DMS 273 (cell line): ENCODE results near the gene CCDC182.

Experiments
- DNase-seq: peaks from one replicate; lab custom pipeline; 2025; ENCODE audit not compliant: unreplicated experiment; lab: John Stamatoyannopoulos, UW

The CCDC182 gene

GRCh38 chr17:57730026-57730701, 14.9 kb downstream of the CCDC182 start:
- DNase-seq, result no peak

DNA sequence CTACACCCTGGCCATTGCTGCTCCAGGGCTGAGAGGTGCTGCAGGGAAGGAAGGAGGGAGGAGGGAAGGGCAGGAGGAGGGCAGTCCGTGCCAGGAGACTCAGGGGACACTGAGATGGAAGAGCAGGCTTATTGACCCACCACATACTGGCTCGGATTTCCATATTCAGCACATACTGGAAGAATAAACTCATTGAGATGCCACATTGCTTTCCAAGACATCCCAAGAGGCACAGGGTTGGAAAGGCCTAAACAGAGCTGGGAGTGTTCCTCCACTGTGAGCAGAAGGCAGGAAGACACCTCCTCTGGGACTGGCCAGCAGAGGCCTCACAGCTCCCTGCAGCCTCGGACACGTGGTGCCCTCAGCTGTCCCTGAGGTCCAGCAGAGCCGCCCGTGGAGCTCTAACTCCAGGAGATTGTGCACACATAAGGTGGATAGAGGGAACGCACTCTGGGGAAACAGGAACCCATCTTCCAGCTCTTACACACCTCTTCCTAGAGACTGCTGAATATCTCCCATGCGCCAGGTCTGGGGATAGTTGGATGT, 17.4 kb downstream of the CCDC182 start:
- no peak for DNase-seq

DNA sequence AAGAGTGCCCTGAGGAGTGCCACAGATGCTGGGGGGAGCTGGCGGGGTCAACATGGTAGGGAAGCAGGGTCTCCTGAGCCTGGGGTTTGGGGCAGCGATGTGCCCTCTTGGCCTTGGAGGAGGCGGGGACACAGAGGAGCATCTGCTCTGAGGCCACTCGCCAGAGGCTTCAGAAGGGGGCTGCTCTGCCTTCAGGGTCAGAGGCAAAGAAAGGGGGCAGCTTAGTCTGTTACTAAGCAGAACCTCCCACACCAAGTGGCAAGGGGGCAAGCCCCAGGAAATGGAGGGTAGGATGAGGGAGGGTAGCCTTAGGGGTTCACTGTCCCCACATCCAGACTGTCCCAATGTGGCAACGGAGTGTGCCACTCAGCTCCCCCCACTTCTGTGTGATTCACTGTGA, 18.3 kb downstream of the CCDC182 start:
- no peak for DNase-seq

- DNase-seq, result no peak
Measured at GRCh38 chr17:57726213-57726790, 18.8 kb downstream of the CCDC182 start.

DNA sequence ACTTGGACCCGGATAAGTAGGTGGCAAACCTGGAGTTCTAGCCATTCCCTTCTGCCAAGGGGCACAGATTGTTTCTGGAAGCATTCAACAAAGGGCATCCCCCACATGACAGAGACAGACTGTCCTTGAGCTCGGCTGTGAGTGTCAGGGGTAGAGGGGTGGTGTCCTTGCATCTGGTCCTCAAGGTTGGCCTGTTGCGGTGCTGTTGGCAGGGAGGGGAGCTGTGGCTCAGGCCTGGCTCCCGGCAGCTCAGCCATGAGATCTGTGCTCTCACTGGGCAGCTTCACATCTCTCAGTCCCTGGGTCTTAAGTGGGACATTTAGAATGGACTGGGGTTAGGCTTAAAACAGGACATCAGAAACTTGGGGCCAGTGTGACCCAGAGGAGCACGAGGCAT, 20.4 kb downstream of the CCDC182 start:
- DNase-seq, result no peak

GRCh38 chr17:57724026-57724728, 20.9 kb downstream of the CCDC182 start:
- peak; percentile 29 for DNase-seq

- DNase-seq, result no peak
Measured at GRCh38 chr17:57723427-57724025, 21.6 kb downstream of the CCDC182 start.

DNA sequence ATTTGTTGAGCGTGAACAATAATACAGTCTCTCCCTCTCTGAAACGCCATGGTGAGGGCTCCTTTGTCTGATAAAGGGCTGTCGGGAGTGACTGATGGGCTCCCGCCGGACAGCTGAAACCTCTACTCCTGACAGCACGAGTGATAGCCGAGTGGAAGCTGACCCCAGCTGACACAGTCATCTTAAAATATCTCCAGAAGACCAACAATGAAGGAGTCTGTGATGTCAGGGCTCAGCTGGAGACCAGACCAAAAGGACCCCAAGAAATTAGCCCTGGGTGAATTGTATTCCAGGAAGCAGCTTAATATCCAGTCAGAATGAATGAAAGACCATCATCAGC, 22.4 kb downstream of the CCDC182 start:
- no peak for DNase-seq

- no peak for DNase-seq
Measured at GRCh38 chr17:57721967-57722703, 23.0 kb downstream of the CCDC182 start.

DNA sequence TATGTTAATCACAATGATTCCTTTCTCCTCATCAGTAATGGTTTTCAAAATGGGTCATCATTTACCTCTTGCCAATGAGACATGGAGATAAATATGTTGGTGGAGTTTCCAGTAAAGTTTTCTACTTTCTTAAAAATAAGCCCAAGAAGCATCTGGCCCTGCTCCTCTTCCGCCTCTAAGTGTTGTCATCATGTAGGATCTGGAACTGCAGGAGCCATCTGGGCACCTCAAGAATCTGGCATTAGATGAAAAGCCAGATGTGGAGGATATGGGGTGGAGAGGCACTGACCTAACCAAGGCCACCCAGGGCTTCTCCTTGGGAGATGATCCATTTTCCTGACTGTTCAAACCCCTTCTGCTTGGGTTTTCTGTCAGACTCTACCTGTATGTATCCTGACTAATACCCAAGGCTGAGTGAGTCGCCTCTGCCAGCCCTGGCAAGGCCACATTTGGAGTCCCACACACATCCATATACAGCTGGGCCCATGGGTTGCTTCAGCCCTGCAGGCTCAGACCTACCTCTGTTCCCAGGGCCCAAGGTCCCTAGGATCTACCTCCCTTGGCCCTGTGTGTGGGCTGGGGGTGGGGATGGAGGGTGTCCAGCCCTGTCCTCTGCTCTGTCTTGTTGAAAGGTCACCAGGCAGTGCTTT, 24.6 kb downstream of the CCDC182 start:
- peak; percentile 55 for DNase-seq

GRCh38 chr17:57718878-57719277, 26.2 kb downstream of the CCDC182 start:
- DNase-seq, result no peak

DNA sequence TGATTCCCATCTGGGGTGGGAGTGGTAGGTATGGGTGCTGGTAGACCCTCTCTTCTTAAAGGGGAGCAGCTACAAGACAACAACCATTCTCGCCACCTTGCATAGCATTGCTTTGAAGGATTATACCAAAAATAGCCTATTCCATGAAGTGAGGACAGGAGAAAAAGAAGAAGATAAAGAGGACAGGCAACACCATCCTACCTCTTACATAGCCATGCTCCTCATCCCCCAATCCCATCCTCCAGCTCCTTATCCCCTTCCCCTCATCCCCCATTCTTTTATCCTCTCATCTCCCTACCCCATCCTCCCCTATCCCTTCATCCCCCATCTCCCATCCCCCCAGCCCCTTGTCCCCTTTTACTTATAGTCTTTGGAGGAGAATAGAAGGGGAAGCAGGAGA, 29.1 kb downstream of the CCDC182 start:
- no peak for DNase-seq

DNA sequence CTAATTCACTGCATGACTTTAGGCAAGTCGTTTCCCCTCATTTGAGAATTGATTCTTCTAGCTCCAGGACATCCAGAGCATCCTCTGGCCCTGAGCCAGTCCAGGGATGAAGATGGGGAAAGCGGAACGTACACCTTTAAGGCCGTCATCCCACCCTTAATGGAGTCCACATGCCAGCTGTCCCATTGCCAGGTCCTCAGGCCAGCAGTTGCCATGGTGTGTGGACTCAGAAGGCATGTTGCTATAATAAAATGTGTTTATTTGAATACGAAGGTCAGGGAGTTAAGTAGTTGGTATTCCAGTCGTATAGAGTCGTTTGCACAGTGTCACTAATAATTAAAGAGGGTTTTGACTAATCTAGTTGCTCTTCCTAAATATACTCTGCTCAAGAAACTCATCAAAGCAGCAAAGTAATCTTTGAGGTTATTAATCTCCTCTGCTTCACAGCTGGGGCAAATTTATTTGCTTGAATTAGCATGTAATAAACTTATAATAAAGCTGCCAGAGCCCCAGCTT, 30.4 kb downstream of the CCDC182 start:
- DNase-seq, result no peak

- no peak for DNase-seq
Measured at GRCh38 chr17:57713140-57713539, 32.0 kb downstream of the CCDC182 start.

DNA sequence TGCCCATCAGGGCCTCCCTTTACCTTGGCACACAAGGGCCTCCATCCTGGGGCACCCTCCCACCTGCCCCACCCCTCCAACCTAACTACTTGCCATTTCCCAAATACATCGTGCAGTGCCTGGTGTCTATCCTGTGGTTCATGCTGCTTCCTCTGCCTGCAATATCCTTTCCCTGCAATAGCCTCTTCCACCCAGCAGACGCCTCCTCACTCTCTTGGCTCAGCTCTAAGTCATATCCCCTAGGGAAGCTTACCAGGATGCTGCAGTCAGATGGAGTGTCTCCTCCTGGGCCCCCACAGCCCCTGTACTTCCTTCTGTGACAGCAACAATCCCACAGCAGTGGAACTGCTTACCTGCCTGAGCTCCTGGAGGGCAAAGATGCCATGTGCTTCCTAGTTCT, 36.7 kb downstream of the CCDC182 start:
- peak; percentile 76 for DNase-seq

- peak; percentile 91 for DNase-seq
Measured at GRCh38 chr17:57707892-57708291, 37.2 kb downstream of the CCDC182 start.

DNA sequence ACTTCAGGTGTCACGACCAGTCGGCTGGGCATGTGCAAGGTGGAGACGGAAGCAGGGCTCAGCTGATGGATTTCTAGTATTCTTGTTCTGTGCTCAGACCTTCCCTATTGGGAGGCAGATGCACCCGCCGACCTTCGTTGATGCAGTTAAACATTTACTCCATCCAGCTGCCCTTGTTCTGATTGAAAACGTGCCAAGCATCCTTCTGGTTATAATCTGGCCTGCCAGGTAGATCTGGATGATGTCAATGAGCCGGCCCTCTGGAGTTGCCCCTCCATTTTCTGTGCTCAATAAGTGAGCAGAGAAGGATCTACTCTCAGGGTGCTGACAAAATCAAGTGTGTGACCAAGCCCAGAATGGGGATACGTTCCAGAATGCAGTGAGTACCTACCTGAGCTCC, 38.3 kb downstream of the CCDC182 start:
- DNase-seq, result no peak

DNA sequence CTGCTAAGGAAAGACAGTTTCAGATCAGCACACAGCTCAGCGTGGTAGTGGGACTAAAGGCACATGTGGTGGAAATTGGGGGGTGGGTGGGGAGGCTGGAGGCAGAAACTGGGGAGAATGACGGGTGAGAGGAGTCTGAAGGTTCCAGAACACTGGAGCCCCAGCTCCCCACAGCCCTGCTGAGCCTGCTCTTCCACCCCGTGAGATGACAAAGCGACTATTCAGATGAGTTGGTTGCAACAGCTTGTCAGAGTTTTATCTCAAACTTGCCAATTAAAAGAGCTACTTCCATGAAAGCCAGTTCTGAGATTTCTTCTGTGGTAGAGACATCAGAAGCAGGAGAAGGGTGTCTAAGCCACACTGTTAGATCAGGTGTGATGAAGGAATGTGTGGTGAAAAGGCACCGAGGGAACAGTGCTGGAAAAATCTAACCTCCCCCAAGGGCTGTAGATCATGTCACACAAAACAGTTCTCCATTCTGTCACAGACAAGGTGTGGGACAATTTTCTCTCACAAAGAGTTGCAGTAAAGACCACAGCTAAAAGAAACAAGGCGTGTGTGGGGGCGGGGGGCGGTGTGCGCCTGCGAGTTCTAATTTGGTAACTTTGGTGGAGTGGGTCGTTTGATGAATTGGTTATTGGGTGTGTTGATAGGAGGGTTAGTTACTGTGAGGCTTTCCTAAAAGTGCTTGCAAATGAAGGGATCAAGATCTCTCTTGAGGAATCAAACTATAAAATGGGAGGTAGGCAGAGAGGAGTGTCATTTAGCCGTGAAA, 39.0 kb downstream of the CCDC182 start:
- no peak for DNase-seq

DNA sequence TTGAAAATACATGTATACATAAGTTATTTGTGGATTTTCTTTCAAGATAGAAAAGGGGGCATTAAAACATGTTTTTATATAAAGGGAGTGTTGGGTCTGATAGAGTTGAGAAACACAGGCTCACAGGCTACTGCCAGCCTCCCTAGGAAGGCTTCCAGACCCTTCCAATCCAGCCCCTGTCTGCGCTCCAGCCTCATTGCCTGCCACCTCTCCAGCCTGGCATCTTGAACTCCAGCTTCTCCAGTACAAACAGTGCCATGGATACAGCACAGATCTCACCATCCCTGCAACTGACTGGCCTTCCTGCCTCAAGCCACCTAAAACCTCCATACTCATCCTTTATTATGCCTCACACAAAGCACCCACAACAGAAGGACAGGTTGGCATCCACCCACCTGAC, 40.7 kb downstream of the CCDC182 start:
- no peak for DNase-seq

GRCh38 chr17:57703273-57703672, 41.8 kb downstream of the CCDC182 start:
- no peak for DNase-seq
